Measurements from ENCODE around the gene PDE6D.

DNA sequence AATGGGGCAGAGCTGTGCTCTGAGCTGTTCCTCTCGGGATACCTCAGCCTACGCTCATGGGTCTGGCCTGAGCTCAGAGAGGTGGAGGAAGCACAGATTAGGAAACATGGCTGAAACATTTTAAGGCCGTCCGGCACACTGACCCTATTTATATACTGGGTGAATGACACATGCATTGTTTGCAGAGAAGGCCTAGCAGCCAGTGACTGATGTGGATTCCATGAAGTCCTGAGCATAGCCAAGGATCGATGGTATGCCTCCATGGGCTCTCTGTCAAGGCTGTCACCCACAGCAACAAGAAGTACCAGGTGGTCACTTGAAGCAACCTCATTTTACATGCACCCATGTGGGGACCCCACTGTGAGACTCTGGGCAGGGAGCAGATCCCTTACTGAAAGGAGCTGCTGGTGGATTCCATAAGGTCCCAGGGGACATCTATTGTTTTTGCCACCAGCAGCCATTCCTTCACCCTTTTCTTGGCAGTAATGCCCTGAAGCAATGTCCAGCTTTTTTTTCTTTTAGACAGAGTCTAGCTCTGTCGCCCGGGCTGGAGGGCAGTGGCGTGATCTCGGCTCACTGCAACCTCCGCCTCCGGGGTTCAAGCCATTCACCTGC is 64.3 kb downstream of the PDE6D start:
- TF ChIP-seq CTCF (IDR thresholded peaks at IDR 0.05) (no peak), POLR2AphosphoS5 (IDR thresholded peaks at IDR 0.05; ENCODE audit: low read depth, low read length) (no peak), REST (IDR thresholded peaks at IDR 0.05; ENCODE audit: insufficient read depth in 1 of 2, low read depth in 2 of 2, low read length in 1 of 2) (no peak), TCF7L2 (IDR thresholded peaks at IDR 0.05; ENCODE audit: low read depth, low read length) (no peak)
